Spinal cord (tissue), 10 donors: ENCODE data around the gene BMS1. TPM values are rescaled to one million over a fixed set of nuclear protein-coding genes. Genes with fewer than 3 reads are reported as not detected.
"Not testable (repeated sequence)": the region's sequence is repeated elsewhere in the genome, so short reads cannot be mapped to it uniquely, and the experiment has no call there.

ENCODE experiments used
- DNase-seq, 6 donors: peaks; one replicate each; pipeline versions ENCODE4 v3.0.0 to v3.0.0-alpha.2; 2013 to 2015; ENCODE audit warnings: low spot score in 6 of 6, low read depth in 4 of 6
- H3K27ac ChIP-seq: one replicate; pipeline ENCODE4 v1.5.1; 2013; ENCODE audit warnings: low read depth, low read length, control low read depth
- H3K27me3 ChIP-seq: one replicate; pipeline ENCODE4 v1.6.1; 2013; ENCODE audit warnings: low read length; ENCODE audit not compliant: control insufficient read depth, insufficient read depth
- H3K36me3 ChIP-seq: one replicate; pipeline ENCODE4 v1.6.1; 2013; ENCODE audit warnings: low read length; ENCODE audit not compliant: control insufficient read depth, insufficient read depth
- H3K4me1 ChIP-seq: one replicate; pipeline ENCODE4 v1.6.1; 2013; ENCODE audit warnings: low read length; ENCODE audit not compliant: control insufficient read depth, insufficient read depth
- H3K4me3 ChIP-seq: one replicate; pipeline ENCODE4 v1.5.1; 2013; ENCODE audit warnings: low read depth, low read length, control low read depth
- H3K9me3 ChIP-seq: one replicate; pipeline ENCODE4 v1.6.1; 2013; ENCODE audit warnings: low read length; ENCODE audit not compliant: control insufficient read depth, insufficient read depth
- WGBS: methylation state at CpG from one replicate; pipeline ENCODE4 v1.1.5; 2013; ENCODE audit warnings: missing lambda C conversion rate; ENCODE audit not compliant: insufficient coverage; 5-methylcytosine and 5-hydroxymethylcytosine counted together
- polyA plus RNA-seq, 2 donors: library from polyadenylated mRNA; unstranded; fragments of 120-200 nt; gene quantifications; one replicate each; pipeline ENCODE4 v1.2.1, GENCODE V29; 2013; ENCODE audit not compliant: insufficient read length in 2 of 2
- total RNA-seq, 2 donors: library from RNA; depleted of rRNA in 1 of 2; stranded (reverse); fragments of 120-200 nt in 1 of 2; fragments of >200 nt in 1 of 2; gene quantifications; one replicate each; pipeline versions ENCODE4 v1.2.3 to v1.2.4, GENCODE V29; 2013 to 2014
- donor health status: healthy.

BMS1 gene
- total and polyA plus RNA-seq, 4 donors = 13.4 to 17.6 (median 14.6) TPM

DNA sequence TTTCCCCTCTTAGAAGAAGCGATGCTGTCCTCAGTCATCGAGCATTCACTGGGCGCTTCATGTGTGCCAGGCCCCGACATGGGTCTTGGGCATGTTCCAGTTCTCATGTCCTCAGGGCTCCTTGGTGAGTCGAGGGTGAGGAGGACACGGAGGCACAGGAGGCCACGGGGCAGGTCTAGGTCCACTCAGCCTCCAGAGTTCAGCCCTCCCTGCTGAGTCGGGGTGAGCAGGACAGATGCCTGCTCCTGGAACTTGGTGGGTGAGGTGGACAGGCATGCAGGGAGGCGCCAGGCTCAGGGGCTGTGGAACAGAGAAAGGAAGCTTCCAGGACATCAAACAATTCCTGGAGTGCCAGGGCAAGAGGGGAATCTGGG lies 87.4 kb downstream of the BMS1 start:
- no peak for DNase-seq
- WGBS = 89% methylated on average over 8 of the region's 9 CpGs

DNA sequence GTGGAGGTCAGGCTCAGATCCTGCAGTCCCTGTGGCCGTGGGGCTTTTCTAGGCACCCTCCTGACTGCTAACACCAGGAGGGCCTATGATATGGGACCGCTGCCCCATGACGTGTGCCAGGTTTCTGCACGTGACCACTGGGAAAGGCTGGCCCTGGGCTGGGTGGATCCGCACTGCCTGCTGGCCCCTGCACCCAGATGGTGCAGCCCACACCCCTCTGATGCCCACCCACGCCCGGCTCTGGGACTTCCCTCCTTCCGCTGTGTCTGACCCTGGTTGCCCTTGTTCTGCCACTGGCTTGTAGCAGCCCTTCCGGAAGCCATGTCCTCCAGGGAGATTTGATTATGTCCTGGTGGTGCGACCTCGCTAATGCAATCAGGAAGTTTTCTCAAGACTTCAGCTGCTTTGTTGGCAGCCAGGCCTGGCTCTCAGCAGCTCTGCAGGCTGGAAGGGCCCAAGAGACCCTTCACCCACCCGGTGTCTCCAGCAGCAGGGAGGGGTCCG lies 88.6 kb downstream of the BMS1 start:
- WGBS = 75% methylated on average over 11 of the region's 13 CpGs
- H3K27ac ChIP-seq, H3K27me3 ChIP-seq, H3K36me3 ChIP-seq, DNase-seq, H3K9me3 ChIP-seq, H3K4me3 ChIP-seq: not testable (repeated sequence)
- peaks cover 16% of the 10 kb centered on the region for H3K4me1 ChIP-seq

More for the DNA sequence above, 87.4 kb downstream of the BMS1 start:
- no peak overlapping the region for H3K27ac ChIP-seq
- H3K9me3 ChIP-seq = no peaks in the 10 kb centered on the region
- H3K4me3 ChIP-seq = no peak overlapping the region
- no peaks in the 10 kb centered on the region for H3K36me3 ChIP-seq
- H3K27me3 ChIP-seq = peaks cover 4% of the 10 kb centered on the region
- H3K4me1 ChIP-seq = peaks cover 14% of the 10 kb centered on the region

DNA sequence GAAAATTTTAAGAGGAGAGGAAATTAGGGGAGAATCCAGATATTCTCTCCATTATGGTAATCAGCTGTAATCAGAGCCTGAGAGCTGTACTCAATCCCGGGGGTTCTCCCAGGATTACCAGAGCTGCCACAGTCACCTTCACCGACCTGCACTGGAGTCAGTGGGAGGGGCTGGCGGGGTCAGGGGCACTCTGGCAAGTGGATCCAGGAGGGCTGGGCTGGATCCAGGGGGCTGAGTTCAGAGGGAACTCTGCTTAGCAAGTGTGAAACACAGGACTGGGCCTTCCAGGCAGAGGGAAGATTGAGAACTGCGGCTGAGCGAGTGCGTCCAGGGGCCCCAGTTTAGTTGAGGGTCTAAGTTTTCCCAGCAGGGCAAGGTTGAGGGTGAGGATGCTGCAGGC lies 89.2 kb downstream of the BMS1 start:
- H3K9me3 ChIP-seq = no peaks in the 10 kb centered on the region
- no peak overlapping the region for H3K4me3 ChIP-seq
- no peaks in the 10 kb centered on the region for H3K27me3 ChIP-seq
- 81% methylated on average over 6 of the region's 6 CpGs for WGBS
- peaks cover 16% of the 10 kb centered on the region for H3K4me1 ChIP-seq
- no peak overlapping the region for H3K27ac ChIP-seq
- H3K36me3 ChIP-seq = no peaks in the 10 kb centered on the region
- DNase-seq = no peak

DNA sequence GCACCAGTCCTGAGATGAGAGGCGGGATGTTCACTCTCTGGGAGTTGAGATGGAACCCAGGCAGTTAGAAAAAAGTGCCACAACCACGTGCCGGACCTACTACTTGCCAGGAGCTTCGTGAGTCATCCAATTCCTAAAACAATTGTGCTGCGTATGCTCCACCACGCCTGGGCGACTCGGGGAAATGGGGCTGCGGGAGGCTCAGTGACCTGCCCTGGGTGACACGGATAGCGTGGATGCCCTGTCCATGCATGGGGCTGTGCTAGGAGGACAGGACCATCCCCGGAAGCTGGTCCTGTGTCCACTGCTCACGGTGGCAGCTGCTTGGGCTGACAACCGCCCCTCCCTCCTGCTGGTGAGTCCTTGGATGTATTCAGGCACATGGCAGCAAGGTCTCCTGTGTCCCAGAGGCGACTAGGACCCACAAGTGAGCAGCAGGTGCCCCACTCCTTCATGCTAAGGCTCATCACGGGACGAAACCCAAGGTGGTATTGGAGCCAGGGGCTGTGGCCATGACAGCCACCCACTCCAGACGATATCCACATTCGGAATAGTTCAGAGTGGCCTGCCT lies 90.4 kb downstream of the BMS1 start:
- no peak for DNase-seq
- 85% methylated on average over 19 of the region's 19 CpGs for WGBS
- Histone ChIP-seq H3K4me1 (peaks cover 16% of the 10 kb centered on the region), H3K27ac (no peak overlapping the region), H3K9me3 (no peaks in the 10 kb centered on the region), H3K4me3 (no peak overlapping the region), H3K36me3 (no peaks in the 10 kb centered on the region), H3K27me3 (no peaks in the 10 kb centered on the region)

DNA sequence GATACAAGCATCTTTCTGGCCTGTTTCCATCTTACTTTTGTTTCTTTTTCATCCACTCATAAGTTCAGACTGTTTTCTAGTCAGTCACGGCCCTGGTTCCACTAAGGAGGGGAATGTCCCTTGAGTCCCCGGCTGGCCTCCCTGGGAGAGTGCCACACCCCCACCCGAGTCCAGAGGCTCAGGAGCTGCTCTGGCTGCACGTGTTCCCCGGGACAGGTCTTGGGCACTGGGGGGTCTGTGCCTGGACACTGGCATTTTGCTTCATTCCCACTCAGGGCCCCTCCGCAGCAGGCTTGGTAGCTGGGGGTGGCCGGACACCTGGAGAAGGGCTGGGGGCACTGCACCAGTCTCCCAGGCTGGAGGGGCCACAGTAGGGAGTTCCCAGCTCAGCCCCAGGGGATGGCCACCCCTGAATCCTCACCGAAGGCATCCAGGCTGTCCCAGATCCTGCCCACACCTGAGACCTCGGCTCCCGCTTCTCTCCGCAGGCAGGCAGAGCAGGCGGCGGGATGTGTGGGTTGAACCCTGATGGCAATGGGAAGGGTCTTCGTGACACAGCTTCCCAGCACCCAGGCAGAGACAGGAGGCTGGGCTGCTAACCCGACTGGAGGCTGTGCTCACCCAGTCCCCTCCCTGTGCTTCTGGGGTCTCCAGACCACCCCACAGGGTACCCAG lies 92.3 kb downstream of the BMS1 start:
- no peak for DNase-seq
- Histone ChIP-seq H3K36me3 (no peaks in the 10 kb centered on the region), H3K27me3 (no peaks in the 10 kb centered on the region), H3K4me1 (peaks cover 16% of the 10 kb centered on the region), H3K9me3 (no peaks in the 10 kb centered on the region), H3K4me3 (no peak overlapping the region), H3K27ac (no peak overlapping the region)
- WGBS = 83% methylated on average over 15 of the region's 15 CpGs

DNA sequence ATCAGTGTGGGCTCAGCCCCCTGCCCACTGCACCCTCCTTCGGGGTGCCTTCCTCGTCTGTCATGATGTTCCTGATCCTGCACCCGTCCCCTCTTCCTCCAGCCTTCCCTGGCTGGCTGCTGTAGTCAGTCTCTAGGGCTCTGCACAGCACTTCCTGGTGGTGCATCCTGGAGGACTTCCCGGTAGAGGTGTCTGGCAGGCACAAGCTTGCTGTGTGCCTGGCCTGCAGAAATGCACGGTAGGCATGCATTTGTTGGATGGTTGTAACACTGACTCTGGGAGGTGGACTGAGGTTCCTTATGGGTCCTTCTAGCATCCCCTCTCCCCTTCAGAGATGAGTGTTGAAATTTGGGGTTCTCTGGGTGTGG lies 92.8 kb downstream of the BMS1 start:
- Histone ChIP-seq H3K27me3 (no peaks in the 10 kb centered on the region), H3K4me3 (no peak overlapping the region), H3K27ac (no peak overlapping the region), H3K9me3 (no peaks in the 10 kb centered on the region), H3K36me3 (no peaks in the 10 kb centered on the region), H3K4me1 (peaks cover 16% of the 10 kb centered on the region)
- WGBS = 86% methylated on average over 2 of the region's 5 CpGs
- no peak for DNase-seq

DNA sequence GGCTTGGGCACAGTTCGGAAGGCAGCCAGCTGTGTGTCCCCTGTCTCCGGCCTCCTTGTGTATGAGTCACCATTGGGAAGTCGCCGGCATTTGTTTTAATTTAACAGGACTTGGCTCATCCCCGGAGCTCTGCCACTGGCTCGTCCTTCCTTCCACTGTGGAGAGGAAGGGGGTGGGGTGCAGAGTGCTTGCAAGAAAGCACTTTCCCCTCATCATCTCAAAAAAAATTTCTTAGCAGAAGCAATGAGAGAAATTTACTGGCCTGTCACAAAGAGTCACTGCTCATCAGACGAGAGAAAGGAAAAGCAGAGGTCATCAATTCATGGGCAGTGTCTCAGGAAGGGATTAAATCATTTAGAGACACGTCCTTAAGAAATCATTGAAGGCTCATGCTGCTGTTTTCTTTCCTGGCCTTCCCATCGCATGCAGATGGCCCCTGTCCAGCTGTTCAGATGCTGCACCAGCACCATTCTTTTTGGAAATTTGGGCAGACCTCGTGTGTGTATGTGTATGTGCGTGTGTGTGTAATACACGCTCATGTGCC lies 93.3 kb downstream of the BMS1 start:
- Histone ChIP-seq H3K4me3 (no peak overlapping the region), H3K27me3 (no peaks in the 10 kb centered on the region), H3K36me3 (no peaks in the 10 kb centered on the region), H3K4me1 (peaks cover 16% of the 10 kb centered on the region), H3K27ac (no peak overlapping the region), H3K9me3 (no peaks in the 10 kb centered on the region)
- DNase-seq = peak in 2 of 6 donors; percentile 39 to 67
- 16% methylated on average over 4 of the region's 12 CpGs for WGBS

DNA sequence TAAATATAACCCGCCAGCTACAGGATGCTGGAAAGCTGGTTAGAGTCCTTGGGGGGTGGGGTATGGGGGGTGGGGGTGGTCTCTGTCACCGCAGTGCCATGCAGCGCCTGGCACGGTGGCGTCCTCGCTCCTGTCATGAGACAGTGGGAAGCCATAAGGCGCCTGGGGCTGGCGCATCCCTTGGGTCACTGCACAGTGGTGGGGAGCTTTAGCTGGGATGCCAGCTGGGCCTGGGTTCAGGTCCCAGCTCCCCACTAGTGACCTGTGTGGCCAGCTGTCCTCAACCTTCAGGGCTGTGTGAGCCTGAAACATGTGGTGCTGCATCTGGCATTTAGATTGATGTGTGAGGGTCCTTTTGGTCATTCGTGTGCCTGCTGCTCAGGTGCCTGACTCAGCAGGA lies 93.9 kb downstream of the BMS1 start:
- WGBS = 80% methylated on average over 8 of the region's 9 CpGs
- no peak for DNase-seq
- no peaks in the 10 kb centered on the region for H3K36me3 ChIP-seq
- peaks cover 16% of the 10 kb centered on the region for H3K4me1 ChIP-seq
- H3K9me3 ChIP-seq = no peaks in the 10 kb centered on the region
- no peak overlapping the region for H3K27ac ChIP-seq
- H3K4me3 ChIP-seq = no peak overlapping the region
- no peaks in the 10 kb centered on the region for H3K27me3 ChIP-seq

DNA sequence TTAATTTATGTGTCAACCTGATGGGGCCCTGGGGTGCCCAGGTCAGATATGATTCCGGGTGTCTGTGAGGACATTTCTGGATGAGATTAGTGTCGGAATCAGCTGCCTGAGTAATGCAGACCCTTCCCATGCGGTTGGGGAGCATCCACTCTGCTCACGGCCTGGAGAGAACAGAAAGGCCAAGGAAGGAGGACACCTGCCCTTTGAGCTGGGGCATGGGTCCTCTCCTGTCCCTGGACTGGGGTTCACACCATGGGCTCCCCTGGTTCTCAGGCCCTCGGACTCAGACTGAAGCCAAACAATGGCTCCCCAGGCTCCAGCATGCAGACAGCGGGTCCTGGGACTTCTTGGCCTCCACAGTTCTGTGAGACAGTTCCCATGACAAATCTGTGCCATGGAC lies 94.3 kb downstream of the BMS1 start:
- H3K9me3 ChIP-seq = no peaks in the 10 kb centered on the region
- H3K27me3 ChIP-seq = no peaks in the 10 kb centered on the region
- H3K4me1 ChIP-seq = peaks cover 16% of the 10 kb centered on the region
- no peak overlapping the region for H3K27ac ChIP-seq
- H3K36me3 ChIP-seq = no peaks in the 10 kb centered on the region
- DNase-seq = no peak
- H3K4me3 ChIP-seq = no peak overlapping the region
- 84% methylated on average over 6 of the region's 6 CpGs for WGBS

DNA sequence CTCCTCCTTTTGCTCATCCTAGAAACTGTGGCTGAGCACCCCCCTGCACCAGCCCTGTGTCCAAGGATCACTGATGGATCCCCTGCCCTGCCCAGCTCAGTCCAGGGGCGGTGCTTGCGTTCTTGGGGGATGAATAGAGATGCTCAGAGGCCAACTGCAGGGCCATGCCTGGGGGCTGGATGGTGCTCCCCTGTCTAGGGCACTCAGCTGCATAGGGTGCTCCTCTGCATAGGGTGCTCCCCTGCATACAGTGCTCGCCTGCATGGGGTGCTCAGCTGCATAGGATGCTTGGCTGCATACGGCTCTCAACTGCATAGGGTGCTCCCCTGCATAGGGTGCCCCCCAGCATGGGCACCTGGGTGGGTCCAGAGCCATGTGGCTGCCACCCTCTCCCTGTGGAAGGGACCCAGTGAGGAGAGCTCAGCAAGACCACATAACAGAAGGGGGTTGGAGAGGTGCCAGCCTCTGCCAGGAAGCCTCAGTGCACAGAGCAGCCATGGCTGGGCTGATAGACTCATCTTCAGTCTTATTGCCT lies 95.0 kb downstream of the BMS1 start:
- no peak overlapping the region for H3K27ac ChIP-seq
- no peaks in the 10 kb centered on the region for H3K27me3 ChIP-seq
- no peak for DNase-seq
- peaks cover 16% of the 10 kb centered on the region for H3K4me1 ChIP-seq
- no peaks in the 10 kb centered on the region for H3K9me3 ChIP-seq
- H3K4me3 ChIP-seq = no peak overlapping the region
- H3K36me3 ChIP-seq = no peaks in the 10 kb centered on the region
- WGBS = 83% methylated on average over 4 of the region's 4 CpGs
